ENCODE measurements around the gene PRKAG2. TPM values are rescaled to one million over a fixed set of nuclear protein-coding genes. Genes with fewer than 3 reads are reported as not detected.
A peak's percentile ranks its signal among the peaks of the same experiment; 100 is the strongest.

The PRKAG2 gene
- total RNA-seq, 3 donors from 2014 or later = 32.3 to 56.6 (median 34.4) TPM

DNA sequence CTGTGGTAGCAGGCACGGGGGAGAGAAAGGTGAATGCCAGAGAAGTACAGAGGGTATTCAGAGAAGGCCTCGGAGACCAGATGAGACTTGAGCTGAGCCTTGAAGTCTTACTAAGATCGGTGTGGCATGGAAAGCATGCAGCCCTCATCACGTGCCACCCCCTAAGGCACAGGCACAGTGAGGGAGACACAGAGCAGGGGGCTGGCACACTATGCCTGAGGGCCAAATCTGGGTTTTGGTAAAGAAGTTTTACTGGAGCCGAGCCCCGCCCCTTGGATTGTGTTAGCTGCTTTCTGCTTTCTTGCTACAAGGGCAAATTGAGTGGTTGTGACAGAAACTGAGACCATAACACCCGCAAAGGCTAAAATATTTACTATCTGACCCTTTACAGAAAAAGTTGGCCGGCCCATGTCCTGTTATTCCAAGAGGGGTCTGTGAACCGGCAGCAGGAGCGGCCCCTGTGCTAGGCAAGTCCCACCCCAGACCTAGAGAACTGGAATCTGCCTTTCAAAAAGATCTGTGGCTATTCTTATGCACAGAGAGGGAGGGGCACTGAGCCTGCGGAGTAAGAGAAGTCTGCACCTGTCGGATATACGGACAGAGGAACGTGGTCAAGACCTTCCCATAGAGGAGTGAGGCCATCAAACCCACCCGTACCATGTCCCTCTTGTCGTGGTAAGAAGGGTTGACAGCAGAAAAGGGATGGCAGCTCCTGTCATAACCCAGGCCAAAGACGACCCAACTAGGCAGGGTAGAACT, 247.9 kb downstream of the PRKAG2 start:
- H3K27ac ChIP-seq = no peak overlapping the region
- intact Hi-C loops (cut with DNase I; ENCODE audit: low total_unique reads) = no loop called here
- H3K4me1 ChIP-seq = peaks cover 0 to 8% of the 10 kb centered on the region in 2 donors
- H3K4me3 ChIP-seq = no peak overlapping the region
- TF ChIP-seq POLR2AphosphoS5 (IDR thresholded peaks at IDR 0.05) = no peak
- TF ChIP-seq POLR2A (IDR thresholded peaks at IDR 0.05) = no peak
- no peak for TF ChIP-seq CTCF (IDR thresholded peaks at IDR 0.05)
- H3K27me3 ChIP-seq = no peaks in the 10 kb centered on the region
- no peaks in the 10 kb centered on the region for H3K9me3 ChIP-seq
- no peaks in the 10 kb centered on the region for H3K36me3 ChIP-seq
- no peak for DNase-seq (ENCODE audit: low spot score in 2 of 2)

- H3K4me1 ChIP-seq = peaks cover 0 to 8% of the 10 kb centered on the region in 2 donors
- intact Hi-C loops (cut with DNase I; ENCODE audit: low total_unique reads) = no loop called here
- no peaks in the 10 kb centered on the region for H3K36me3 ChIP-seq
- peak in 2 of 3 donors; percentile 46 to 56 for TF ChIP-seq CTCF (IDR thresholded peaks at IDR 0.05)
- no peak for TF ChIP-seq POLR2A (IDR thresholded peaks at IDR 0.05)
- H3K27ac ChIP-seq = no peak overlapping the region
- H3K9me3 ChIP-seq = no peaks in the 10 kb centered on the region
- no peak overlapping the region for H3K4me3 ChIP-seq
- H3K27me3 ChIP-seq = no peaks in the 10 kb centered on the region
- DNase-seq (ENCODE audit: low spot score in 2 of 2) = peak in 1 of 2 donors; percentile 28
Measured at GRCh38 chr7:151626422-151627115, 250.3 kb downstream of the PRKAG2 start.

GRCh38 chr7:151625606-151626005, 251.3 kb downstream of the PRKAG2 start:
- no peaks in the 10 kb centered on the region for H3K36me3 ChIP-seq
- peak overlapping the region in 1 of 2 donors; percentile 5 for H3K27ac ChIP-seq
- intact Hi-C loops (cut with DNase I; ENCODE audit: low total_unique reads) = no loop called here
- no peak overlapping the region for H3K4me3 ChIP-seq
- H3K27me3 ChIP-seq = no peaks in the 10 kb centered on the region
- DNase-seq (ENCODE audit: low spot score in 2 of 2) = no peak
- H3K9me3 ChIP-seq = no peaks in the 10 kb centered on the region
- no peak for TF ChIP-seq POLR2A (IDR thresholded peaks at IDR 0.05)
- TF ChIP-seq POLR2AphosphoS5 (IDR thresholded peaks at IDR 0.05) = no peak
- no peak for TF ChIP-seq CTCF (IDR thresholded peaks at IDR 0.05)
- peaks cover 0 to 1% of the 10 kb centered on the region in 2 donors for H3K4me1 ChIP-seq

GRCh38 chr7:151624246-151624928, 252.5 kb downstream of the PRKAG2 start:
- H3K27me3 ChIP-seq = no peaks in the 10 kb centered on the region
- H3K9me3 ChIP-seq = no peaks in the 10 kb centered on the region
- TF ChIP-seq POLR2AphosphoS5 (IDR thresholded peaks at IDR 0.05) (no peak), POLR2A (IDR thresholded peaks at IDR 0.05) (no peak), CTCF (IDR thresholded peaks at IDR 0.05) (no peak)
- no peak overlapping the region for H3K27ac ChIP-seq
- no peaks in the 10 kb centered on the region for H3K4me1 ChIP-seq
- intact Hi-C loops (cut with DNase I; ENCODE audit: low total_unique reads) = no loop called here
- H3K4me3 ChIP-seq = no peak overlapping the region
- no peak for DNase-seq (ENCODE audit: low spot score in 2 of 2)
- H3K36me3 ChIP-seq = no peaks in the 10 kb centered on the region

DNA sequence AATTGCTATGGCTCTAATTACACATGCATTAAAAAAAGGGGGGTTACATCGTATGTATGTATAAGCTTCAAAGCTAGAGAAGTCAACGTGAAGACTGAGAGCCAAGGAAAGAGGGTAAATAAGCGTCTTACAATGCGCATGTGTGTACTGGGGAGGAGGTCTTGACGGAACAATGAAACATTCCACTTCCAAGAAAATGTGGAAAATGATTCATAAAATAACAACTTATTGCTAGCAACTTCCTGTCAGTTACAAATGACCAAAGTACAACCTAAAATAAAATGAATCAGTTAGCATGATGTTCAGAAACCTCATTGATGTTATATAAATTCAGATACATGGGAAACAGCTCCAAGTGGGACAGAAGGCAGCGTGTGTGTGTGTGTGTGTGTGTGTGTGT, 253.1 kb downstream of the PRKAG2 start:
- TF ChIP-seq POLR2A (IDR thresholded peaks at IDR 0.05) (no peak), POLR2AphosphoS5 (IDR thresholded peaks at IDR 0.05) (no peak), CTCF (IDR thresholded peaks at IDR 0.05) (no peak)
- H3K4me3 ChIP-seq = no peak overlapping the region
- no peak for DNase-seq (ENCODE audit: low spot score in 2 of 2)
- H3K27me3 ChIP-seq = no peaks in the 10 kb centered on the region
- no peaks in the 10 kb centered on the region for H3K9me3 ChIP-seq
- intact Hi-C loops (cut with DNase I; ENCODE audit: low total_unique reads) = no loop called here
- no peak overlapping the region for H3K27ac ChIP-seq
- no peaks in the 10 kb centered on the region for H3K36me3 ChIP-seq
- H3K4me1 ChIP-seq = no peaks in the 10 kb centered on the region

Data from breast epithelium (tissue), 4 donors.